Type B pancreatic cell (in vitro differentiated cells): ENCODE data around the gene AKAP1. TPM values are rescaled to one million over a fixed set of nuclear protein-coding genes. Genes with fewer than 3 reads are reported as not detected.
A peak's percentile ranks its signal among the peaks of the same experiment; 100 is the strongest.

ENCODE experiments used
- DNase-seq: peaks from one replicate; pipeline ENCODE4 v3.0.0; 2021; ENCODE audit warnings: mixed read lengths; ENCODE audit not compliant: unreplicated experiment; ENCODE audit errors: extremely low spot score
- H3K27ac Mint-ChIP-seq: 2 replicates; pipeline ENCODE4 v1.8.0; 2021; ENCODE audit warnings: mild to moderate bottlenecking, mixed read lengths
- H3K27me3 Mint-ChIP-seq: 2 replicates; pipeline ENCODE4 v1.8.0; 2021; ENCODE audit warnings: mixed read lengths
- H3K36me3 Mint-ChIP-seq: 2 replicates; pipeline ENCODE4 v1.8.0; 2021; ENCODE audit warnings: mixed read lengths
- H3K4me1 Mint-ChIP-seq: one replicate; pipeline ENCODE4 v1.8.0; 2021; ENCODE audit warnings: mixed read lengths; ENCODE audit not compliant: unreplicated experiment
- H3K4me3 Mint-ChIP-seq: 2 replicates; pipeline ENCODE4 v1.8.0; 2021; ENCODE audit warnings: mild to moderate bottlenecking, mixed read lengths
- H3K9me3 Mint-ChIP-seq: 2 replicates; pipeline ENCODE4 v1.8.0; 2021; ENCODE audit warnings: mixed read lengths
- CTCF ChIP-seq: fragments of 200-600 bp; sonication (generic); conservative IDR thresholded peaks from 2 replicates; pipeline ENCODE4 v1.5.0; 2021; ENCODE audit warnings: antibody characterized with exemption, mild to moderate bottlenecking
- total RNA-seq: library from RNA; stranded (reverse); gene quantifications from 2 replicates; pipeline ENCODE4 v1.2.1, GENCODE V29; 2021; ENCODE audit warnings: low replicate concordance

The AKAP1 gene
- total RNA-seq, 1 donor from 2014 or later, result 43.6 TPM

GRCh38 chr17:57110579-57111325 lies 25.7 kb downstream of the AKAP1 start:
- DNase-seq, result no peak
- no peaks in the 10 kb centered on the region for H3K27me3 Mint-ChIP-seq
- no peak for TF ChIP-seq CTCF
- no peaks in the 10 kb centered on the region for H3K9me3 Mint-ChIP-seq
- no peak overlapping the region for H3K27ac Mint-ChIP-seq
- no peak overlapping the region for H3K4me3 Mint-ChIP-seq
- H3K36me3 Mint-ChIP-seq, result peaks cover 3% of the 10 kb centered on the region
- H3K4me1 Mint-ChIP-seq, result peaks cover 22% of the 10 kb centered on the region

- no peak overlapping the region for H3K4me3 Mint-ChIP-seq
- H3K36me3 Mint-ChIP-seq, result peaks cover 5% of the 10 kb centered on the region
- peaks cover 22% of the 10 kb centered on the region for H3K4me1 Mint-ChIP-seq
- TF ChIP-seq CTCF, result no peak
- H3K27me3 Mint-ChIP-seq, result no peaks in the 10 kb centered on the region
- no peak overlapping the region for H3K27ac Mint-ChIP-seq
- DNase-seq, result no peak
- no peaks in the 10 kb centered on the region for H3K9me3 Mint-ChIP-seq
Measured at GRCh38 chr17:57111386-57111785, 26.3 kb downstream of the AKAP1 start.

GRCh38 chr17:57113011-57113410 lies 28.0 kb downstream of the AKAP1 start:
- Mint-ChIP-seq H3K9me3 (no peaks in the 10 kb centered on the region), H3K36me3 (peaks cover 11% of the 10 kb centered on the region), H3K4me3 (no peak overlapping the region), H3K4me1 (peaks cover 17% of the 10 kb centered on the region), H3K27me3 (no peaks in the 10 kb centered on the region), H3K27ac (no peak overlapping the region)
- TF ChIP-seq CTCF, result no peak
- no peak for DNase-seq

GRCh38 chr17:57113656-57114055 lies 28.6 kb downstream of the AKAP1 start:
- H3K27ac Mint-ChIP-seq, result no peak overlapping the region
- no peak for DNase-seq
- H3K36me3 Mint-ChIP-seq, result peaks cover 18% of the 10 kb centered on the region
- no peak for TF ChIP-seq CTCF
- H3K9me3 Mint-ChIP-seq, result no peaks in the 10 kb centered on the region
- H3K4me1 Mint-ChIP-seq, result peaks cover 17% of the 10 kb centered on the region
- H3K4me3 Mint-ChIP-seq, result no peak overlapping the region
- no peaks in the 10 kb centered on the region for H3K27me3 Mint-ChIP-seq

GRCh38 chr17:57114085-57114673 lies 29.1 kb downstream of the AKAP1 start:
- no peaks in the 10 kb centered on the region for H3K9me3 Mint-ChIP-seq
- peaks cover 17% of the 10 kb centered on the region for H3K4me1 Mint-ChIP-seq
- no peak overlapping the region for H3K27ac Mint-ChIP-seq
- H3K27me3 Mint-ChIP-seq, result no peaks in the 10 kb centered on the region
- peak; percentile 83 for TF ChIP-seq CTCF
- no peak overlapping the region for H3K4me3 Mint-ChIP-seq
- peaks cover 22% of the 10 kb centered on the region for H3K36me3 Mint-ChIP-seq
- no peak for DNase-seq
